Measurements from ENCODE around the gene ACCS.

ACCS gene

DNA sequence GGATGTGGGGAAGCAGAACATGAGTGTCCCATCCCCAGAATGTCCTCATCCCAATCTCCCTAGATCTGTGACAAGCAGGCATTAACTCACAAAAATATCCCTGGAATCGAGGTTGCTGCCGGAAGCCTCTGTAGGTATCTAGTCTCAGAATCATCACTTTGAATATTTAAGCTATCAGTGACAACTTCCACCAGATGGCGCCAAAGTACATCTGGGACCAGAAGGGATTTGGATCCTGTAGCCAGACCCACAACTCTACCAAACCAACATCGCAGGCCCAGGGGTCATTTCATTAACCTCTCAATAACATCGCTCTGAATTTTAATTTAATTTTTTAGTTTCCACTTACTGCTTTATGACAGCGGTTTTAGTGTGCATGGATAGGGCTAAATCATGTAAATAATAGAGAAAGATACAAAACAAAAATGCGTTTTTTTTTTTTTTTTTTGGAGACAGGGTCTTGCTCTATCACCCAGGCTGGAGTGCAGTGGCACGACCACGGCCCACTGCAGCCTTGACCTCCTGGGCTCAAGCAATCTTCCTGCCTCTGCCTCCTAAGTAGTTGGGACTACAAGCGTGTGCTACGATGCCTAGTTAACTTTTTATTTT is 28.3 kb downstream of the ACCS start:
- peak; percentile 58 for DNase-seq

DNA sequence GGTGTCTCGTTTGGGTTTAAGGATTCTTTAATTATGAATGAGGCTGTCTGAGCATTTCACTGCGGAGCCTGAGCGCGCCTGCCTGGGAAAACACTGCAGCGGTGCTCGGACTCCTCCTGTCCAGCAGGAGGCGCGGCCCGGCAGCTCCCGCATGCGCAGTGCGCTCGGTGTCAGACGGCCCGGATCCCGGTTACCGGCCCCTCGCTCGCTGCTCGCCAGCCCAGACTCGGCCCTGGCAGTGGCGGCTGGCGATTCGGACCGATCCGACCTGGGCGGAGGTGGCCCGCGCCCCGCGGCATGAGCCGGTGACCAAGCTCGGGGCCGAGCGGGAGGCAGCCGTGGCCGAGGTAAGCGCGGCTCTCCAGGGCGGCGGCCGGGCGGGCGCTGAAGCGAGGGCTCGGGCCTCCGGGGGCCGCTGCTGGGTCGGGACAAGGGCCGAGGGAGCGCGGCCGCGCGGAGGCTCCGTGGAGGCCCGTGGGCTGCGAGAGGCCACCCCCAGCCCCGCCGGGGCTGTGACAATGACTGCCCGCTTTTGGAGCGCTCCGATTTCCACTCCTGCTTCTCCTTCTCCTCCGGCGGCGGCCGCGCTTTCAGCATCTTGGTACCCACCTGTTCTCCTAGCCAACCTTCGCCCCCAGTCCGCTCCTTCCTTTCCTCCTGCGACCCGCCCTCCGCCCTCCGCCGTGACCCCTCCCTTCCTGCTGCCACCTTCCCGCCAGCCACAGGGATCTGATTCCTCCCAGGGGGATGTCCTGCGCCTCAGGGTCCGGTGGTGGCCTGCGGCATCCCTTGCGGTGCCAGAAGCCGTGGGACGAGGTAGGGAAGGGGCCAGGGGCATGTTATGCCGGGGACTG is 29.7 kb downstream of the ACCS start, which contains the start of gene EXT2:
Gene EXT2 (plus strand): TSS at position 173 of the 854 bp plus-strand sequence. CDS start 12,035 bp downstream, outside the sequence.
- DNase-seq = peak; percentile 85

DNA sequence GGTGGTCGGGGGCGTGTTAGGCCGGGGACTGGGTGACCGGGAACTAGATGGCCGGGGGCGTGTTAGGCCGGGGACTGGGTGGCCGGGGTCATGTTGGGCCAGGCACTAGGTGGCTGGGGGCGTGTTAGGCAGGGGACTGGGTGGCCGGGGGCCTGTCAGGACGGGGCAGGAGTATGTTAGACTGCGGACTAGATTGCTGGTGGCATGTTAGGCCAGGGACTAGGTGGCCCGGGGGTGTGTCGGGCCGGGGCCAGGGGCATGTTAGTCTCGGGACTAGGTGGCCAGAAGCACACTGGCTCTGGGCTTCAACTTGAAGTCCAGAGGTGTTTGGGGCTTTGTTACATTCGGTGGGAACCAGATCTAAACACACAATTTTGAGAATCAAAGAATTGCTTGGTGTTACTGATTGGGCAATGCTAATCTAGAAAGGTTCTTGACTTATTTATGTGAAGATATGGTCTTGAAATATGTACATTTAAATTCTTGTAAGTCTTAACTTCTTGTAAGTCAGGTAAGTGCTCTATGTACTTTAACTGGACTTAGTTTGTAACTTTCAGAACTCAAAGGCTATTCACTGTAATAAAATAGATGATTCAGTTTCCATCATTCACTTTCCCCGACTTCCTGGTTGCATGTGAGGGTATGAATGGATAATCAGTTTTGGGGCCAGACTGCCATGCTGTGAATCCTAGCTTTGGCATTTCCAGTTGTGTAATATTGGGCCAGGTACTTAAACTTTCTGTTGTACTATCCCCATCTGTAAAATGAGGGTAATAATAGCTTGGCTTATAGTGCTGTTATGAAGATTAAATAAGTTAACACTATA is 30.5 kb downstream of the ACCS start:
- no peak for DNase-seq

DNA sequence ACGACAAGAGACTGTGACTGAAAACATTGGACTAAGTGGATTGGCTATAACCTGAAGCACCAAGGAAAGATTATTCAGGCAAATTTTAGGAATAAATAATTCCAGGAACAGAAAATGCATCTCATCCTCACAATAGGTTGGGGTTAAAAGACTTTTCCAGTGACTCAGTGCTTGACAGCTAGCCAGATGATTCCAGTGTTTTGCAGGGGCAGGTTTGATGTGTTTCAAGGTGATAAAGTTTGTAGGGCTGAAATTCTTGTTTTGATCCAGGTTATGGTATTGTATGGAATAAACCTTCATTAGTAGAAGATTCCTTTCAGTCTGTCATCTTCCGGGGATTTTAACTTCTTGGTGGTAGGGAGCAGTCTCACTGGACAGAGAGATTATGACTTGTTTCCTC is 31.8 kb downstream of the ACCS start:
- no peak for DNase-seq

DNA sequence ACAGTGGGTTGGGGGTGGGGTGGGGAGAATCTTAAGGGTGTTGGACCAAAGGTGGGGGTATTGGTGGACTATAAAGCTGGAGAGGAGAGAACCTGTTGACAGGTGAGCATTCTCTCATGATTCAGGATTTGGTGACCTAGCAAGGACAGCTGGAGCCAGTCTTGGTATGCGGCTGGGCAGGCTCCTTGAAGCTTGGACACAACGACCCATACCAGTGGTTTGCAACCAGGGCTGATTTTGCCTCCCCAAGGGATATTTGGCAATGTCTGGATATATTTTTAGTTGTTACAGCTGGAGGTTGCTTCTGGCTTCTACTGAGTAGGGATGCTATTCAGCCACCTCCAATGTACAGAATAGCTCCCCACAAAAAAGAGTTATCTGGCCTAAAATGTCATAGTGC is 35.0 kb downstream of the ACCS start:
- no peak for DNase-seq

DNA sequence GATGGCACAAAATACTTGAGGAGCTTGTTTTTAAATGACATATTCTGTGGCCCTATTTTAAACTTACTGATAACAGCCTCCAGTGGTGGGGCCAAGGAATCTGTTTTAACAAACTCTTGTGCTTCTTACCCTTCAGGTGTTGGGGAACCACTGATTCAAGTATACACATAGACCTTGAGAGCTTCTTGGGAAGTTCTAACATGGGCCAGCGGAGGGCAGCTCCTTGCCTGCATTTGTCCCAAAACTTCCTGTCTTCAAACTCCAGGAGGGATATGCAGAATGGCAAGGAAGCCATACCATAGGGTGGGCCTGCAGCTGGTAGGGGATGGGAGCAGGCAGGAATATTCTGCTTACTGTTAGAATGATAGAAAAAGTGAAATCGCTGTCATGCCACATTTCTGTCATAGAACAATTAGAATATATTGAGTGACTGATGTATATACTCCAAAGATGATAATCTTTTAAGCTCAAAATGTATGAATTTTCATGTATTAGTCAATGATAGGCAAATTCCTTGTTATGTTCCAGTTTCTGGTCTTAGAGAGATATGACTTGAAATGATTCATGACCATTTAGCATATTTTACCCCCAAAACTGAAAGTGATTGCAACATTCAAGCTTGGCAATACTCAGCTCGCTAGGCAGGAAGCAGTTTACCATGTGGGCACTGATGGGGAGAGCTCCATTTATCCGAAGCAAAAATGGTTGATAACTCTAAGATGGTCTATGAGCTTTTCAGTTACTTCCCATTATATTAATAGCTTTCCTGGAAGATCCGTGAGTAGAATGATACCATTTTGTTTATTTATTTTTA is 38.6 kb downstream of the ACCS start:
- DNase-seq = no peak

DNA sequence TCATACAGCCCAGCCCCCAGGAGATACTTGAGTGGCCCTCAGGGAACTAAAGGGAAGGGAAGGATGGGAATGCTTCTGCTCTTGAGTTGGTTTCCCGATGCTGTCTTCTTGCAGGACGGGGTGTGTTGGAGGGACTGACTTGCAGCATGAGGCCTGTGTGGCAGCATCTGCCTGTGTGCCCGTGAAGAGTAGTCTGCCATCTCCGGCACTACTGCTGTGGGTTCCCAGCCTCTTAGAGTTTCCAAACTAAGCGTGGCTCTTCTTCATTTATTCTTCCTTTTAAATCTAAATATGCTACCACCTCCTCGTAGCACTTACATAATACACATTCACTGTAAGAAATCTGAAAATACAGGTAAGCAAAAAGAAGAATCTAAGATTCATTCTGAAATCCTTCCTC is 42.2 kb downstream of the ACCS start:
- DNase-seq = no peak

DNA sequence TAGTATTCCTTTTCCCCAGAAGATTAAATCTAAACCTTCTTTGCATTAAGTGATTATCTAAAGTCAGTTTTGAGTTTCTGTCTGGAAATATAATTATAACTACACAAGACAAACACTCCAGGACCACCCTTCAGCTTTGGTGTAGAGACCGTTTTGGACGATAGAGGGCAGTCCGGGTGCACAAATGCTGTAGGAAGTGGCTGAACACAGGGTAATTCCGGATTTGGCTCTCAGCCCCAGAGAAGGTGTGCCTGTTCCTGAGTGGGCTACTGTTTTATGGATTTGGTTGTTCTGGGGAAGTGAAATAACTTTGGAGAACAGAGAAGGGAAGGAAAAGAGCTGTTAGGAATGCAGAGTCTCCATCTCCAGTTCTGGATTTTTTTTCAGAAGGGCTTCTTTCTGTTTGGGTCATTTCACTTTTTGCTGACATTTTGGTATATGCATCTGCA is 44.2 kb downstream of the ACCS start:
- peak; percentile 47 for DNase-seq

DNA sequence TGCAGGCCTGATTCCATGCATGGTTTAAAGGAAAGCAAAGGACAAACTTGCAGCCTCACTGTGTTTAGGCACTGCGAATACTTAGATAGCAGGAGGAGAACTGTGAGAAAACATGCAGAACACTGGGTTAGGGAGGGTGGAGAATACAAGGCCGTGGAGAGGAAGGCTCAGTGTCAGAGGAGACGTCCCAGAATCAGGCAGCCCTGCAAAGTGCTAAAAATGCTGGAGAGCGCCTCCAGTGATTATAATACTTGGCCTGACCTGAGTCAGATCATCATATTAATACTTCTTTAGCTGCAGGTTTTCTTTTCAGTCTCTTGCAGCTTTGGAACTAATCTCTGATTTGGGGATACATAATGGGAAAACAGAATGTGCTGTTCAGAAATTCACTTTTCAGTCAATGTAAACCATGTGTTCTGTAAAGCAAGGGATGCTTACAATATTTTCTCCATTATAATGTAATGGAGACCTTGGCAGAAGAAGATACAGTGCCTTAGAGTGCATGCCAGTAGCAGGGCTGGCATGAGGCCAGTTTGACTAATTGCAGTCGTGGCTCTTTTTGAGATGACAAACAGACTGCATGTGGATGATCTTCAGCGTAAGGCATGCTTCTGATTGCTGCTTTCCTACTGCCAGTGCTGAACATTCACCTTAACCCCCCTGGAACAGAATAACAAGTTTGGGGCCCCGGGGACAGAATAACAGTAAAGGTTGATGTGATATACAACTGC is 46.2 kb downstream of the ACCS start:
- no peak for DNase-seq

DNA sequence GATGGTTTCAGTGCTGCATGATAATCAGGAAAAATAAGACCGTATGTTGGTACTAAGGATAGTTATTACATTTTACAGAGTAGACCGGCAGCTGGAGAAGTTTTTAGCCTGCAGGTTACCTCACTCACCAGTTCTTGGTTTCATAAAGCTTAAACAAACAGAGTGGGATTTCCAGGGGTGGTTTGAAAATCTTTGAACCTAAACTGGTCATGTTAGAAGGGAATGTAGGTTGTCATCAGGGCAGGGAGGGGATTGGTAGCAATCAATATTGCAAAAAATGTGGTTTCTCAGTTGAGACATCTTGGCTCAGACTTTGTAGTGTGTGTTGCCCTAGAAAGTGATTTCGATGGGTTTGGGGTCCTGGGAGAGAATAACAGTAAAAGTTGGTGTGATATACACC is 46.9 kb downstream of the ACCS start:
- DNase-seq = no peak

DNA sequence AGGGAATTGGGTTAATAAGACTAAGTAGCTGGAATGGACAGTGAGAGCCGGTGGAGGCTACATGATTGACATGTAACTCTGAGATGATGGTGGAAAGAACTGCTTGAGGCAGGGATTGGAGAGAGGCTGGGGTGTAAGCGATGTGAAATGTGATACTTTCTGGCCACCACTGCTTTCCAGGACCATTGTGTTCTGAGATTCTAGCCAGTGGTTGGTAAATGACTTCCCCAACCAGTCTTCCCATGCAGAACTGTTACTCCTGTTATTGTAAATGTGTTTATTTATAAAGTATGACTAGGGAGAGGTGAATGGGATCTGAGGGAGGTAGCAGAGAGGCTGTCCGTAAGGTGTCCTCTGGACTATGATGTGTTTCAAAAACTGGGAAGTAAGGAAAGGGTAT is 47.5 kb downstream of the ACCS start:
- DNase-seq = no peak

DNA sequence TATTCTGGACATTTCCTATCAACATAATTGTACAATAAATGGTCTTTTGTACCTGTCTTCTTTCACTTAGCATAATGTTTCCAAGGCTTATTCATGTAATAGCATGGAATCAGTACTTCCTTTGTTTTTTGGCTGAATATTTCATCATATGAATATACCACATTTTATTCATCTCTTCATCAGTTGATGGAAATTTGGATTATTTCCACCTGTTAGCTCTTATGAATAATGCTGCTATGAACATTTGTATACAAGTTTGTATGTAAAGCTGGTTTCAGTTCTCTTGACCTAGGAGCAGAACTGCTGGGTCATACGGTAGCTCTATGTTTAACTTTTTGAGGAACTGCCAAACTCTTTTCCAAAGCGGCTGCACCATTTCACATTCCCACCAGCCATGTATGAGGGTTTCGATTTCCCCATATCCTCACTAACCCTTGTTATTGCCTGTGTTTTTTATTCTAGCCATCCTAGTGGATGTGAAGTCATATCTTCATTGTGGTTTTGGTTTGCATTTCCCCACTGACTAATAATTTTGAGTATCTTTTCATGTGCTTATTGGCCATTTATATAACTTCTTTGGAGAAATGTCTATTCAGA is 50.3 kb downstream of the ACCS start:
- no peak for DNase-seq

DNA sequence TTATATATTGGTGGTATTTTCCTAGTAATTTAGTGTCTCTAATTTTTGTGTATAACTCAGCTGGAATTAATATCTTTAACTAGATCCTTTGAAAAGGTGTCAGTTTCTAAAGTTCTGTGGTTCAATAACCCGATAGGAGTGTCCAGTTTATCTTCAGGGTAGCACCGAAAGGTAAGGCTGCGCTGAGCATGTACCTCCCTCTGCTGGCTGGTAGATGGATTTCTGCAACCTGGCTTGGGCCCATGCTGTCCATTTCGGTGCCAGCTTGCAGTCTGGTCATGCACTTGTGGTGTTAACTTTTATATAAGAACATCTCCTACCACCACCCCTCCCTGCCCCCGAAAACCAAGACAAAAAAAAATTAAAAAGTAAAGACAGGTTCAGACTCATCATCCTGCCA is 54.1 kb downstream of the ACCS start:
- no peak for DNase-seq

DNA sequence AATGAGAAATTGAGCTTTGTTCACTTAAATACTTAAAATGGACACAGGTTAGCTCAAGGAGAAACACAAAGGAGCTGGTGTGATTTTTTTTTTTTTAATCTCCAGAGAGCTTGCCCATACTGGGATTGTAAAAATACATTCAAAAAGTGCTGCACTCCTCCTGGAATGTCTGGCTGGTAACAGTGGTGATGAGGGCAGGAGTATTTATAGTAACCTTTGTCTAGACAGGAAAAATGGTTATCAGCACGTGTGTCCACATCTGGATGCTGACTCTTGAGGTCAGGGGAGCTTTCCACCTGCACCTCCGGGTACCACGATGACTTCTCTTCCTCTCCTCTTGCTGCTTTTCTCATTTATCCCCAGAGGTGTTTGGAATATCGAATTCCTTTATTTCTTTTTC is 59.5 kb downstream of the ACCS start:
- DNase-seq = no peak

DNA sequence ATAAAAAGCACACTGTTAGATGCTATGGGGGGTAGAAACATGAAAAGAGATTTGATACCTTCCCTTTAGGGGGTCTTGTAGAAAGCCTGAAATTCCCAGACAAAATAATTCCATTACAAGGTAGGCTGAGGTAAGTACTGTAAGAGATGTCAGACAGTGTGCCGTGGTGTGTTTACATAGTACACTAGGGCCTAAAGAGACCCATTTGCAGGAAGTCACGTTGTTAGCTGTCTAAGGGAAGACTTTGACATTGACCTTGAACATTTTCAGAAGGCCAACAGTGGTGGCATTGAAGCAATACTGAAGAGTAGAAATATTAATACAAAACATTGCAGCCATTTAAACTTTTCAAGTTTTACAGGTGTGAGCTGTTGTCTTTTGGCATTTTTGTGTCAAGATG is 60.2 kb downstream of the ACCS start:
- DNase-seq = no peak

DNA sequence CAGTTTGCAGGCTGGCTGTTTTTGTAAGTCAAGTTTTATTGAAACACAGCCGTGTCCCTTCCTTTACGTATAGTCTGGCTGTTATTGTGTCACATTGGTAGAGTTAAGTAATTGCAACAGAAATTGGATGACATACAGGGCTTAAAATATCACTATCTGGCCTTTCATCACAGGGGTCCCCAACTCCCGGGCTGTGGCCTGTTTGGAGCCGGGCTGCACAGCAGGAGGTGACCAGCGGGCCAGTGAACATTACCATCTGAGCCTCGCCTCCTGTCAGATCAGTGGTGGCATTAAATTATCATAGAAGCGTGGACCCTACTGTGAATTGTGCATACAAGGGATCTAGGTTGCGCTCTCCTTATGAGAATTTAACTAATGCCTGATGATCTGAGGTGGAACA is 61.1 kb downstream of the ACCS start:
- DNase-seq = no peak

DNA sequence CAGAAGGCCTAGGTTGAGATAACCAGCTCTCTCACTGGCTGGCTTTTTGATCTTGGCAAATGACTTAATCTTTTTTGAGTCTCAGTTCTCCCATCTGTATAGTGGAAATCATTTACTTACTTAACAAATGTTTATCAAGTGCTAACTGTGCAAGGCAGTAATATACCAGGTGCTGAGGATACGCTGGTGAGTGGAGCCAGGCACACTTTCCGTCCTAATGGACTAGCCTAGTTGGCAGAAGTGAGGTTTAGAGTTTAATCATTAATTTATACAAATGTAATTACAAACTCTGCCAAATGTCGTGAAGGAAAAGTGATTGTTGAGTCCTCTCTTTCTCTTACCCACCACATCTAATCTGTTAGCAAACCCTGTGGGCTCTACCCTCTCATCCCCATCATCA is 62.7 kb downstream of the ACCS start:
- no peak for DNase-seq

DNA sequence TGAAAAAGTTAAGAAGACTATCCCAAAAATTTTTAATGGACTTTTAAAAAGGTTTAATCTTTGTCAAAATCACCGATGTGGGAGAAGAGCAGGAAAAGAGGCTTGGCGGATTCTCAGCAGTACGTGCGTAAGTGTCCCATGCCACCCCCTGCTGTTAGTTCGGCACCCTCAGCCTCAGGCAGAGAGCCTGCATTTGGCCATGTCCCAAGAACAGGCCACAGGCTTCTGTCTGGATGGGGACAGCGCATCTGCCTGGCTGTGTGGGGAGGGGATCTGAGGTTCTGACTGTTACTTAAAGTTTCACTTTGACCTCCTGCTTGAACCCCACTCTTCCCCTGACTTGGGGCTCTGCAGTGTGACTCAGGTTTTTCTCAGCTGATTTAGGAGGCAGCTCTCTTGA is 64.7 kb downstream of the ACCS start:
- DNase-seq = no peak

DNA sequence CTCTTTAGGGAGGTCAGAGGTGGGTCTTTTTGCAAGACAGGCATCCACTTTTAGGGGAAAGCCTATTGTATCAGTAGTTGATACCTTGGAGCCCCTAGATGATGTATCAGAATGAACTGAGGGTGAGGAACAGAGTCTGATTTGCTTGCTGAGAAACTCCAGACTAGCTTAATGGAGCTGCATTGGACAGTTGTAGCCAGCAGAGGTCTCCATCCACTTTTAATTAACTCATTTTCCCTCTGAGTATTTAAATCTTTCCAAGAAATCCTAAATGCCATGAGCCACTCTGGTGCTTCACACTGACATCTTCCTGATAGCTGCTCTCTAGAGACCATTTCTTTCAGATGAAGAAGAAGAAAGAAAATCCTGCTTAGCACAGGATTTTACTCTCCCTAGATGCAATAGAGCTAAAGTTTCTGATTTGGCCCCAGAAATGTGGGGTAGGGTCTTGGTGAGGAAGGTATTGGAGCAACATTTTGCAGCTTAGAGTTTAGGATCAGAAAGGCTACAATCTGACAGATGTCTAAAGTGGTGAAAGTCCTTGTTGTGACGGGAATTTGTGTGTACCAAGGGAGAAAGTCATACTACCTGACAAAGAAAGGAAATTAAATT is 67.4 kb downstream of the ACCS start:
- DNase-seq = no peak

All from CD4-positive, alpha-beta T cell treated with Interferon gamma for 1 hour (primary cell).